Measurements from ENCODE around the gene PRKCB.

GRCh38 chr16:23788685-23789084 lies 47.1 kb upstream of the PRKCB start:
- TF ChIP-seq, protein P1, sequence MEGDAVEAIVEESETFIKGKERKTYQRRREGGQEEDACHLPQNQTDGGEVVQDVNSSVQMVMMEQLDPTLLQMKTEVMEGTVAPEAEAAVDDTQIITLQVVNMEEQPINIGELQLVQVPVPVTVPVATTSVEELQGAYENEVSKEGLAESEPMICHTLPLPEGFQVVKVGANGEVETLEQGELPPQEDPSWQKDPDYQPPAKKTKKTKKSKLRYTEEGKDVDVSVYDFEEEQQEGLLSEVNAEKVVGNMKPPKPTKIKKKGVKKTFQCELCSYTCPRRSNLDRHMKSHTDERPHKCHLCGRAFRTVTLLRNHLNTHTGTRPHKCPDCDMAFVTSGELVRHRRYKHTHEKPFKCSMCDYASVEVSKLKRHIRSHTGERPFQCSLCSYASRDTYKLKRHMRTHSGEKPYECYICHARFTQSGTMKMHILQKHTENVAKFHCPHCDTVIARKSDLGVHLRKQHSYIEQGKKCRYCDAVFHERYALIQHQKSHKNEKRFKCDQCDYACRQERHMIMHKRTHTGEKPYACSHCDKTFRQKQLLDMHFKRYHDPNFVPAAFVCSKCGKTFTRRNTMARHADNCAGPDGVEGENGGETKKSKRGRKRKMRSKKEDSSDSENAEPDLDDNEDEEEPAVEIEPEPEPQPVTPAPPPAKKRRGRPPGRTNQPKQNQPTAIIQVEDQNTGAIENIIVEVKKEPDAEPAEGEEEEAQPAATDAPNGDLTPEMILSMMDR (IDR thresholded peaks at IDR 0.05) = no peak
- no peak for TF ChIP-seq POLR2A (IDR thresholded peaks at IDR 0.05)

All from testis (tissue), 2 donors.